Activated CD4-positive, alpha-beta T cell treated with anti-CD3 and anti-CD28 coated beads, Interleukin-2, amount 10 ng/mL, durations not matched to agents 24 days and 14 days (primary cell): ENCODE results near the gene ARHGEF11. TPM values are rescaled to one million over a fixed set of nuclear protein-coding genes. Genes with fewer than 3 reads are reported as not detected.

ENCODE experiments used
- DNase-seq: peaks from one replicate; pipeline ENCODE4 v3.0.0; 2022
- H3K27ac Mint-ChIP-seq: one replicate; pipeline ENCODE4 v1.8.0; 2022; ENCODE audit warnings: mild to moderate bottlenecking, mixed read lengths
- H3K27me3 Mint-ChIP-seq: one replicate; pipeline ENCODE4 v1.8.0; 2022; ENCODE audit warnings: mixed read lengths
- H3K36me3 Mint-ChIP-seq: one replicate; pipeline ENCODE4 v1.8.0; 2022; ENCODE audit warnings: low read depth, mild to moderate bottlenecking, mixed read lengths
- H3K4me1 Mint-ChIP-seq: one replicate; pipeline ENCODE4 v1.8.0; 2021; ENCODE audit warnings: mixed read lengths
- H3K4me3 Mint-ChIP-seq: one replicate; pipeline ENCODE4 v1.8.0; 2022; ENCODE audit warnings: mild to moderate bottlenecking, moderate library complexity, mixed read lengths
- H3K9me3 Mint-ChIP-seq: one replicate; pipeline ENCODE4 v1.8.0; 2021; ENCODE audit warnings: mixed read lengths
- intact Hi-C: fragments of 100-400 bp; cut with micrococcal nuclease; formaldehyde crosslinking; loops from one replicate; pipeline ENCODE4 v1.15.1; 2023
- total RNA-seq: library from RNA; stranded (reverse); gene quantifications from 2 replicates; pipeline ENCODE4 v1.2.3, GENCODE V29; 2022

ARHGEF11 gene
- total RNA-seq, 1 donor from 2014 or later, result 1.9 TPM

DNA sequence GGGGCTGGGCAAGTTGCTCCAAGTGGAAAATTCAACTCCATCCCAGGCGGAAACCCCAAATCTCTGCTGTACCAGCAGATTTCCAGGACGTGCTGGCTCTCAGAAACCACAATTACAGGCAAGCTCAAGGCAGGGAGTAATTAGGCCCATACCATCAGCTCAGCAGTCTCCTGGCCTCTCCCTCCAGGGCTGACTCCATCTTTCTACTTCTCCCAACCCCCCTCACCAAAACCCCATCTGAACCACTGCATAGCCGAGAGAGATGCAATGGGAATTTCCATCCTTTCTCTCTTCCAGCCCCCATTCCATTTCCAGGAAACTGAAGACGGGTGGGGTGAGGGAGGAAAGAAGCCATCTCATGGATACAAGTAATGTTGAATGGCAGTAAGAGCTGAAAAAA lies 41.2 kb downstream of the ARHGEF11 start:
- no peak for DNase-seq
- no peaks in the 10 kb centered on the region for H3K36me3 Mint-ChIP-seq
- no peaks in the 10 kb centered on the region for H3K9me3 Mint-ChIP-seq
- intact Hi-C loops, result no loop called here
- H3K27ac Mint-ChIP-seq, result no peak overlapping the region
- peaks cover 51% of the 10 kb centered on the region for H3K27me3 Mint-ChIP-seq
- H3K4me3 Mint-ChIP-seq, result no peak overlapping the region
- no peaks in the 10 kb centered on the region for H3K4me1 Mint-ChIP-seq

DNA sequence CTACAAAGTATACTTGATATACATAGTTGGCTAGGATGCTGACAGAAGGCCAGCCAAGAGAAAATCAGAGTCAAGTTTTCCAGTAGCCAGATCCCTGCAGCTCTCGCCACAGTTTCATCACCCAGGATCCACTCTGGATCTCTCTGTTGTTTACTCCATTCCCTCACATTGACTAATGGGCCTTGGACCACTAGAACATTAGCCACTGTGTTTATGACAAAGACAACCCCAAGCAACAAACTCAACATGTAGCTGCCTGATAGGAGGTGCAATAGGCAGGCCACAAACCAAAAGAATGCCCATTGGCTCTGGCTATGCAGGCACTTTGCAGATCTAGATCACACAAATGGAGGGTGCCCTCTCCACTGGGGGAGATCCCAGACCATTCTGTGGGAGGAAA lies 44.2 kb downstream of the ARHGEF11 start:
- no peak overlapping the region for H3K4me3 Mint-ChIP-seq
- H3K9me3 Mint-ChIP-seq, result no peaks in the 10 kb centered on the region
- no peak overlapping the region for H3K27ac Mint-ChIP-seq
- H3K36me3 Mint-ChIP-seq, result no peaks in the 10 kb centered on the region
- intact Hi-C loops, result no loop called here
- DNase-seq, result no peak
- no peaks in the 10 kb centered on the region for H3K4me1 Mint-ChIP-seq
- peaks cover 40% of the 10 kb centered on the region for H3K27me3 Mint-ChIP-seq

GRCh38 chr1:157000686-157001085 lies 44.9 kb downstream of the ARHGEF11 start:
- intact Hi-C loops, result no loop called here
- H3K4me1 Mint-ChIP-seq, result no peaks in the 10 kb centered on the region
- DNase-seq, result no peak
- H3K4me3 Mint-ChIP-seq, result no peak overlapping the region
- peaks cover 37% of the 10 kb centered on the region for H3K27me3 Mint-ChIP-seq
- H3K27ac Mint-ChIP-seq, result no peak overlapping the region
- H3K9me3 Mint-ChIP-seq, result no peaks in the 10 kb centered on the region
- no peaks in the 10 kb centered on the region for H3K36me3 Mint-ChIP-seq

- H3K27me3 Mint-ChIP-seq, result peaks cover 33% of the 10 kb centered on the region
- no peaks in the 10 kb centered on the region for H3K9me3 Mint-ChIP-seq
- intact Hi-C loops, result no loop called here
- no peak overlapping the region for H3K27ac Mint-ChIP-seq
- H3K4me3 Mint-ChIP-seq, result no peak overlapping the region
- H3K36me3 Mint-ChIP-seq, result no peaks in the 10 kb centered on the region
- H3K4me1 Mint-ChIP-seq, result no peaks in the 10 kb centered on the region
- DNase-seq, result no peak
Observed at GRCh38 chr1:156999596-157000320, 45.8 kb downstream of the ARHGEF11 start.

DNA sequence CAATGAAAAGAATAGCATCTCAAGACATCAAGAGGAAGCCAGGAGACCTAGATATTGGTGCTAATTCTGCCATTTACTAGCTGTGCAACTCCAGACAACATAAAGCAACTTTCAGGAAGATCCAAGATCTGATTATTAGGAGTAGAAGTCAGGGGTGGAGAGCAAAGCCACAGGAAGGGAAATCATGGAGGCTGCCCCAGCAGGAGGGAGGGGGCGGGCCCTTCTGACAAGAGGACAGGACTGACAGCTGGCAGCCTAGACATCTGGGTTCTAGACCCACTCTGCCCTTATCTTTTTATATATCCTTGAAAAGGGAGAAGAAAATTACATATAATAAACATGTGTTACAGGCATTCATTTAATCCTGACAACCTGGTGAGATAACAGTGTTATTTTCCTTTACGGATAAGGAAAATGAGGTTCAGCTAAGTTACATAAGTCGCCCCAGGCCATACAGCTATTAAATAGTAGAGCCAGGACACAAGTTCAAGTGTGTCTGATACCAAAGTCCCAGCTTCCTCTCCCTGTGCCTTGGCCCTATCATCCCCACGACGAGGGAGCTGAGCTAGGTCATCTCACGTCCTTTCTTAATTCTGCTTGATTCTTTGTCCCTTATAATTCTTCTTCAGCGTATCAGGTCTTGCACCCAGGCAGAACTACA lies 46.6 kb downstream of the ARHGEF11 start:
- intact Hi-C loops, result no loop called here
- H3K4me1 Mint-ChIP-seq, result no peaks in the 10 kb centered on the region
- DNase-seq, result no peak
- H3K27ac Mint-ChIP-seq, result no peak overlapping the region
- no peaks in the 10 kb centered on the region for H3K36me3 Mint-ChIP-seq
- H3K9me3 Mint-ChIP-seq, result no peaks in the 10 kb centered on the region
- H3K27me3 Mint-ChIP-seq, result peaks cover 34% of the 10 kb centered on the region
- H3K4me3 Mint-ChIP-seq, result no peak overlapping the region

DNA sequence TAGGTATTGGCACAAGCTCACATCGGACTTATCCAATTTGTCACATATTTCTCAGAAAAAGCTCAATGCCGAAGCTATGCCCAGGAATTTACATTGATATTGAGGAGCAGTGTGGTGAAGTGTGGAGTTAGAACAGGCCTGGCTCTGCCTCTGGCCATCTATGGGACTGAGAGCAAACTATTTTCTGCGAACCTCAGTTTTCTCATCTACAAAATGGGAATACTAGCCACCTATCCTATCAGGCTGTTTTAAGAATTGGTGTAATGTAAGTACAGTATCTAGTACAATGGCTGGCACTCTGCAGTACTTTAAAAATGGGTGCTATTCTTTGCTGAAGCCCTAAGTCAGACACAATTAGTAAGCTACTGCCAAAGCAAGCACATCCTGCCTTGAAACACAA lies 47.2 kb downstream of the ARHGEF11 start:
- intact Hi-C loops, result no loop called here
- Mint-ChIP-seq H3K27me3 (peaks cover 35% of the 10 kb centered on the region), H3K27ac (no peak overlapping the region), H3K4me1 (no peaks in the 10 kb centered on the region), H3K9me3 (no peaks in the 10 kb centered on the region), H3K36me3 (no peaks in the 10 kb centered on the region), H3K4me3 (no peak overlapping the region)
- no peak for DNase-seq

- intact Hi-C loops, result no loop called here
- Mint-ChIP-seq H3K27me3 (peaks cover 26% of the 10 kb centered on the region), H3K27ac (no peak overlapping the region)
Observed at GRCh38 chr1:156995412-156995811, 50.1 kb downstream of the ARHGEF11 start.

GRCh38 chr1:156994277-156994676 lies 51.3 kb downstream of the ARHGEF11 start:
- Mint-ChIP-seq H3K27ac (no peak overlapping the region), H3K36me3 (no peaks in the 10 kb centered on the region), H3K9me3 (no peaks in the 10 kb centered on the region), H3K27me3 (peaks cover 33% of the 10 kb centered on the region), H3K4me3 (no peak overlapping the region), H3K4me1 (no peaks in the 10 kb centered on the region)
- intact Hi-C loops, result no loop called here
- no peak for DNase-seq

More at GRCh38 chr1:156995412-156995811, 50.1 kb downstream of the ARHGEF11 start:
- no peak overlapping the region for H3K4me3 Mint-ChIP-seq
- DNase-seq, result no peak
- H3K9me3 Mint-ChIP-seq, result no peaks in the 10 kb centered on the region
- H3K4me1 Mint-ChIP-seq, result no peaks in the 10 kb centered on the region
- H3K36me3 Mint-ChIP-seq, result no peaks in the 10 kb centered on the region

- peaks cover 34% of the 10 kb centered on the region for H3K27me3 Mint-ChIP-seq
- no peak overlapping the region for H3K4me3 Mint-ChIP-seq
- no peaks in the 10 kb centered on the region for H3K9me3 Mint-ChIP-seq
- intact Hi-C loops, result no loop called here
- H3K4me1 Mint-ChIP-seq, result no peaks in the 10 kb centered on the region
- H3K27ac Mint-ChIP-seq, result no peak overlapping the region
- no peaks in the 10 kb centered on the region for H3K36me3 Mint-ChIP-seq
- no peak for DNase-seq
Observed at GRCh38 chr1:156993426-156994147, 52.0 kb downstream of the ARHGEF11 start.

- no peak overlapping the region for H3K4me3 Mint-ChIP-seq
- H3K36me3 Mint-ChIP-seq, result no peaks in the 10 kb centered on the region
- H3K27me3 Mint-ChIP-seq, result peaks cover 34% of the 10 kb centered on the region
- no peak overlapping the region for H3K27ac Mint-ChIP-seq
- peaks cover 8% of the 10 kb centered on the region for H3K4me1 Mint-ChIP-seq
- intact Hi-C loops, result no loop called here
- DNase-seq, result no peak
- H3K9me3 Mint-ChIP-seq, result no peaks in the 10 kb centered on the region
Observed at GRCh38 chr1:156992215-156992614, 53.3 kb downstream of the ARHGEF11 start.

- H3K36me3 Mint-ChIP-seq, result no peaks in the 10 kb centered on the region
- H3K4me1 Mint-ChIP-seq, result peaks cover 8% of the 10 kb centered on the region
- H3K9me3 Mint-ChIP-seq, result no peaks in the 10 kb centered on the region
- H3K27me3 Mint-ChIP-seq, result peaks cover 30% of the 10 kb centered on the region
- no peak for DNase-seq
- H3K27ac Mint-ChIP-seq, result no peak overlapping the region
- no peak overlapping the region for H3K4me3 Mint-ChIP-seq
- intact Hi-C loops, result no loop called here
Observed at GRCh38 chr1:156987715-156988114, 57.8 kb downstream of the ARHGEF11 start.

- no peaks in the 10 kb centered on the region for H3K4me1 Mint-ChIP-seq
- H3K9me3 Mint-ChIP-seq, result no peaks in the 10 kb centered on the region
- H3K27ac Mint-ChIP-seq, result no peak overlapping the region
- peaks cover 47% of the 10 kb centered on the region for H3K27me3 Mint-ChIP-seq
- intact Hi-C loops, result no loop called here
- DNase-seq, result no peak
- H3K36me3 Mint-ChIP-seq, result no peaks in the 10 kb centered on the region
- H3K4me3 Mint-ChIP-seq, result no peak overlapping the region
Observed at GRCh38 chr1:156980551-156980950, 65.0 kb downstream of the ARHGEF11 start.

- DNase-seq, result no peak
- intact Hi-C loops, result no loop called here
- Mint-ChIP-seq H3K4me1 (no peaks in the 10 kb centered on the region), H3K36me3 (no peaks in the 10 kb centered on the region), H3K27me3 (peaks cover 61% of the 10 kb centered on the region), H3K27ac (no peak overlapping the region), H3K9me3 (no peaks in the 10 kb centered on the region), H3K4me3 (no peak overlapping the region)
Observed at GRCh38 chr1:156975084-156975483, 70.5 kb downstream of the ARHGEF11 start.

- Mint-ChIP-seq H3K27me3 (peaks cover 64% of the 10 kb centered on the region), H3K4me1 (no peaks in the 10 kb centered on the region), H3K36me3 (no peaks in the 10 kb centered on the region), H3K27ac (no peak overlapping the region), H3K4me3 (no peak overlapping the region), H3K9me3 (no peaks in the 10 kb centered on the region)
- intact Hi-C loops, result no loop called here
- DNase-seq, result no peak
Observed at GRCh38 chr1:156973417-156973816, 72.1 kb downstream of the ARHGEF11 start.
